Duodenal mucosa (tissue), 2 donors: ENCODE results near the gene YAP1.

Source experiments
- H3K27ac ChIP-seq: one replicate; pipeline ENCODE4 v1.7.0; 2013; ENCODE audit warnings: low read depth, low read length
- H3K27me3 ChIP-seq, 2 donors: one replicate each; pipeline ENCODE4 v1.7.0; 2013; ENCODE audit warnings: low read length in 2 of 2, control low read depth in 1 of 2; ENCODE audit not compliant: insufficient read depth in 2 of 2, control insufficient read depth in 1 of 2
- H3K36me3 ChIP-seq, 2 donors: one replicate each; pipeline ENCODE4 v1.7.0; 2013; ENCODE audit warnings: low read length in 2 of 2, control low read depth in 1 of 2; ENCODE audit not compliant: insufficient read depth in 2 of 2, control insufficient read depth in 1 of 2
- H3K4me1 ChIP-seq, 2 donors: one replicate each; pipeline ENCODE4 v1.7.0; 2013; ENCODE audit warnings: low read length in 2 of 2, control low read depth in 1 of 2; ENCODE audit not compliant: insufficient read depth in 2 of 2, control insufficient read depth in 1 of 2
- H3K4me3 ChIP-seq, 2 donors: one replicate each; pipeline ENCODE4 v1.7.0; 2013; ENCODE audit warnings: low read length in 2 of 2, low read depth in 1 of 2
- H3K9ac ChIP-seq, 2 donors: one replicate each; pipeline ENCODE4 v1.7.0; 2013; ENCODE audit warnings: low read length in 2 of 2, low read depth in 1 of 2
- H3K9me3 ChIP-seq, 2 donors: one replicate each; pipeline ENCODE4 v1.7.0; 2013; ENCODE audit warnings: low read length in 2 of 2, control low read depth in 1 of 2; ENCODE audit not compliant: control insufficient read depth in 1 of 2

Gene YAP1

GRCh38 chr11:102139081-102139498 is 28.8 kb downstream of the YAP1 start:
- no peaks in the 10 kb centered on the region for H3K27me3 ChIP-seq
- no peak overlapping the region for H3K9ac ChIP-seq
- no peak overlapping the region for H3K4me3 ChIP-seq
- peaks cover 0 to 2% of the 10 kb centered on the region in 2 donors for H3K36me3 ChIP-seq
- no peak overlapping the region for H3K27ac ChIP-seq
- H3K9me3 ChIP-seq = no peaks in the 10 kb centered on the region
- peaks cover under 1 to 8% of the 10 kb centered on the region in 2 donors for H3K4me1 ChIP-seq

DNA sequence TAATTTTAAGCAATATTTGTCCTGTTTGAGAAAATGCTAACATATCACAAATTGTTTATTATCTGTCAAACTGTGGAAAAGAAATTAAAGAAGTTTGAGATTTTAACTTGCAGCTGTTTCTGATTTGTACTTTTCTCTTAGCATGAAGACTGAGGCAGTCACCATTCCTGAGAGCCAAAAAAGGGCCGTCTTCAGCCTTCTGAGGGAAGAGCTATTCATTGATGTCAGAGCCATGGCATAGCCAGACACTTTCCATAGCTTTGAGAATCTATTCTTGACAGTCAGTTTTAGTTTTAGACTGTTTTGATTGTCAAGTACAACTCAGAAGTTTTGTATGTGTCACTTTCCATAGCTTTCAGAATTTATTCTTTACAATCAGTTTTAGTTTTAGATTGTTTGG is 32.1 kb downstream of the YAP1 start:
- H3K4me3 ChIP-seq = no peak overlapping the region
- H3K36me3 ChIP-seq = no peaks in the 10 kb centered on the region
- H3K4me1 ChIP-seq = peaks cover 13 to 33% of the 10 kb centered on the region in 2 donors
- no peaks in the 10 kb centered on the region for H3K9me3 ChIP-seq
- H3K27ac ChIP-seq = no peak overlapping the region
- no peaks in the 10 kb centered on the region for H3K27me3 ChIP-seq
- H3K9ac ChIP-seq = no peak overlapping the region

GRCh38 chr11:102143867-102144266 is 33.6 kb downstream of the YAP1 start:
- Histone ChIP-seq H3K9ac (no peak overlapping the region), H3K27ac (no peak overlapping the region), H3K9me3 (no peaks in the 10 kb centered on the region), H3K36me3 (no peaks in the 10 kb centered on the region), H3K4me3 (no peak overlapping the region), H3K4me1 (peaks cover 13 to 34% of the 10 kb centered on the region in 2 donors), H3K27me3 (no peaks in the 10 kb centered on the region)

DNA sequence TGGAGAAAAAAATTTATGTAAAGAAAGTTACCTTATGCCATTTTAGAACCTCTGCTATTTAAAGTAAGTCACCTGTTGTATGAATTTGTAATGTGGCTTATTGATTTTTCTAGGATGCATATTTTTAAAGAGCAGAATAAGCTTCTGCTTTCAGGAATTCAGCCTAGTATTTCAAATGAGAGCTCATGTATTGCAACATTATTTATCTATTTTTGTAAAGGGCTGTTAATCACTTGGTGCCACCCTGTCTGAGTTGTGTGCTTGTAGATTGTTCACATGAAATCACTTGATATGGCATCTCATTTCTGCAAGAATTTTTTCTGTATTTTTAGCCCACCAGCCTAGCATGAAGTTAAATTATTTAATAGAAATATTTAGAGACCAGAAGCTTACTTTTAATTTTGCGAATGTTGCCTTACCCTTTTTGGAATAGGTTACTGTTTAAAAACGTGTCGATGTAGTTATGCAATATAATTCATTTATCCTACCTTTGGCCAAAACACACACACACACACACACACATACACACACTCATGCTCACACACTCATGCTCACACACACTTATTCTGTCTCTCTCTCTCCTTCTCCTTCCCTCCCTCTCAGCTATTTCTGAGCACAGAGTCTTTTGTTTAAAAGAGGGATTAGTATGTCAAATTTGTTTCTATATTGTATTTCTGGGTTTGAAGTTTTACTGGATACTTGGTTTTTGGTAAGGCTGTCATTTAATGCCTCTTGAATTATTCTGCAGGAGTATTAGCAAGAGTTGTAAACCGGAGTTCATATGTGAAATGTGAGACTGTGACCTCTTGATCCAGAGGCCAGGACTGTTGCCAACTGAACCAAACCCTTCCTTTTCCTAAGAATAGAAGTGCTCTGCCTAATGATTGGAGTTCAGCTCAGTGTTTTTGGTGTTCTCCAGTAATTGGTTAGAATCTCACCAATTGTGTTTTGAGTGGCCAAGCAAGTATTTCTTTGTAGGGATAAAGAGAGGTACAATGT is 34.4 kb downstream of the YAP1 start:
- no peak overlapping the region for H3K9ac ChIP-seq
- no peak overlapping the region for H3K27ac ChIP-seq
- peaks cover 13 to 34% of the 10 kb centered on the region in 2 donors for H3K4me1 ChIP-seq
- no peaks in the 10 kb centered on the region for H3K9me3 ChIP-seq
- no peaks in the 10 kb centered on the region for H3K27me3 ChIP-seq
- no peak overlapping the region for H3K4me3 ChIP-seq
- H3K36me3 ChIP-seq = no peaks in the 10 kb centered on the region

DNA sequence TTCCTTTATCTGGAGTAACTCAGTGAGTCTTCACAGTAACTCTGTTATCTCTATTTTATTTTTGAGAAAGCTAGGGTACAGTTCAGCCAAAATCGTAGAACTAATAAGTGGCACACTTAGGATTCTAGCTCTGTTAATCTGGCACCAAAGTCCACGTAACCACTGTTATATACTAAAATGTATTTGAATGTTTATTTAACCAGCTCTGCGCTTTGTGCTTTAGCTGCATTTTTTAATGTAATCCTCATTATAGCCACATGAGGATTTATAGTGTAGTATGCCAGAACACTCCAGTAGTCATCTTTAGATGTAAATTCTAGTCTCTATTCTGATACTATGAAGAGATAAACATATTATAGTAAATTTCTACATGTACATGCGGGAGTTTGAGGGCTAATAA is 36.8 kb downstream of the YAP1 start:
- Histone ChIP-seq H3K4me1 (peaks cover 13 to 34% of the 10 kb centered on the region in 2 donors), H3K27ac (no peak overlapping the region), H3K27me3 (no peaks in the 10 kb centered on the region), H3K9me3 (no peaks in the 10 kb centered on the region), H3K9ac (no peak overlapping the region), H3K4me3 (no peak overlapping the region), H3K36me3 (no peaks in the 10 kb centered on the region)

GRCh38 chr11:102147632-102148031 is 37.4 kb downstream of the YAP1 start:
- peaks cover 13 to 34% of the 10 kb centered on the region in 2 donors for H3K4me1 ChIP-seq
- H3K4me3 ChIP-seq = no peak overlapping the region
- no peak overlapping the region for H3K9ac ChIP-seq
- no peaks in the 10 kb centered on the region for H3K27me3 ChIP-seq
- no peak overlapping the region for H3K27ac ChIP-seq
- H3K9me3 ChIP-seq = no peaks in the 10 kb centered on the region
- H3K36me3 ChIP-seq = no peaks in the 10 kb centered on the region

DNA sequence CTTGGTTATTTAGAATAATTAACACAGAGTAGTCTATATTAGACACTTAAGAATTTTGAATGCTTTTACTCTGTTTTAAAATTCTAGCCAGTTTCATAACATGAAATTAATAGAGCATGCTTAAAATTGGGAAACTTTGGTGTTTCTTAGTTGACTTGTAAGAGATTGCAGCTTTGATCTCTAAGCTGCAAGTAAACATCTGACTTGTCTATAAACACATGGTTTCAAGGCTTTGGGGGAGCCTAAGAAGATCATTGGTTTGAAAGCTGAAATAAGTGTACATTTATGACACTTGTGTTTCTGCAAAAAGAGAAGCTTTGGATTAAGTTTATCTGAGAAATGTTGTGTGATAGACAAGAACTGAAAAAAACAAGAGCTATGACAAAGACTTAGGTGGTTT is 37.8 kb downstream of the YAP1 start:
- H3K9me3 ChIP-seq = no peaks in the 10 kb centered on the region
- no peak overlapping the region for H3K4me3 ChIP-seq
- H3K27ac ChIP-seq = no peak overlapping the region
- H3K36me3 ChIP-seq = no peaks in the 10 kb centered on the region
- H3K27me3 ChIP-seq = no peaks in the 10 kb centered on the region
- peaks cover 13 to 34% of the 10 kb centered on the region in 2 donors for H3K4me1 ChIP-seq
- no peak overlapping the region for H3K9ac ChIP-seq

- H3K36me3 ChIP-seq = no peaks in the 10 kb centered on the region
- no peak overlapping the region for H3K4me3 ChIP-seq
- peaks cover 4 to 6% of the 10 kb centered on the region in 2 donors for H3K4me1 ChIP-seq
- H3K9me3 ChIP-seq = no peaks in the 10 kb centered on the region
- H3K9ac ChIP-seq = no peak overlapping the region
- H3K27me3 ChIP-seq = no peaks in the 10 kb centered on the region
- no peak overlapping the region for H3K27ac ChIP-seq
Measured at GRCh38 chr11:102151784-102152525, 41.7 kb downstream of the YAP1 start.

DNA sequence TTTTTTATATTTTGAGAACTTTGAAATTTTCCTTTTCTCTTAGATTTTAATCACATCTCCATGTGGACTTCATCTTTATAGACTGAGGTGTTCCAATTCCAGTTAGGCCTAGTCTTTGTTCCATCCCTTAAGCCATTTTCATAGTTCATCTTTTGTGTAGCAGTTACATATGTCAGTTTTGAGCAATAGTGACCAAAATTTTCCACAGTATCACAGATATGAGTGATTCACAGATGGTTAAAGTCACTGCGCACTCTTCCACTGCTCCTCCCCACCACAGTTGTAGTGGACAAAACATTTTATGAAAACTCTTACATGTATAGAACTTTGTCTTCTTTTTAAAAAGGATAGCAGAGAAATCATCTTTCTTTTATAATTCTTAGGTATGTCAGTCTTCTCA is 42.8 kb downstream of the YAP1 start:
- Histone ChIP-seq H3K27me3 (no peaks in the 10 kb centered on the region), H3K9ac (no peak overlapping the region), H3K4me3 (no peak overlapping the region), H3K36me3 (no peaks in the 10 kb centered on the region), H3K9me3 (no peaks in the 10 kb centered on the region), H3K4me1 (peaks cover 6 to 11% of the 10 kb centered on the region in 2 donors), H3K27ac (no peak overlapping the region)

DNA sequence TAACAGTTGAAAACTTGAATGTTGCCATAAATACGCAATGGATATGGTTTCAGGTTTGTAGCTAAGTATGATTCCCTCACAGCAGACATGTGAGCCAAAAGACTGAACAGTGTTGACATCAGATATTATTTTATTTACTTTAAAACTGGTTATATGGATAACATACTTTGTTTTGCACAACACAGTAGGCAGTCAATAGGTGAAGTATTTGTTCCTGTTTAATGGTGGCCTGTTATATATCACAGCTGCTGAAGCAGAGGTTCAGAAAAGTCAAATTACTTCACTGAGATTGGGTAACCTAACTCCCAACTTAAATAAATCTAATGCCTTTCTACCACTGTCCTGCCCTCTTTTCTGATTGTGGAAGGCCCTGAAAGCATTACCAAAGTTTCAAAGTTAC is 44.6 kb downstream of the YAP1 start:
- peaks cover 6 to 14% of the 10 kb centered on the region in 2 donors for H3K4me1 ChIP-seq
- H3K36me3 ChIP-seq = no peaks in the 10 kb centered on the region
- no peak overlapping the region for H3K9ac ChIP-seq
- no peaks in the 10 kb centered on the region for H3K27me3 ChIP-seq
- no peak overlapping the region for H3K27ac ChIP-seq
- H3K9me3 ChIP-seq = no peaks in the 10 kb centered on the region
- H3K4me3 ChIP-seq = no peak overlapping the region
